ENCODE measurements around the gene TMEM187.

TMEM187 gene

DNA sequence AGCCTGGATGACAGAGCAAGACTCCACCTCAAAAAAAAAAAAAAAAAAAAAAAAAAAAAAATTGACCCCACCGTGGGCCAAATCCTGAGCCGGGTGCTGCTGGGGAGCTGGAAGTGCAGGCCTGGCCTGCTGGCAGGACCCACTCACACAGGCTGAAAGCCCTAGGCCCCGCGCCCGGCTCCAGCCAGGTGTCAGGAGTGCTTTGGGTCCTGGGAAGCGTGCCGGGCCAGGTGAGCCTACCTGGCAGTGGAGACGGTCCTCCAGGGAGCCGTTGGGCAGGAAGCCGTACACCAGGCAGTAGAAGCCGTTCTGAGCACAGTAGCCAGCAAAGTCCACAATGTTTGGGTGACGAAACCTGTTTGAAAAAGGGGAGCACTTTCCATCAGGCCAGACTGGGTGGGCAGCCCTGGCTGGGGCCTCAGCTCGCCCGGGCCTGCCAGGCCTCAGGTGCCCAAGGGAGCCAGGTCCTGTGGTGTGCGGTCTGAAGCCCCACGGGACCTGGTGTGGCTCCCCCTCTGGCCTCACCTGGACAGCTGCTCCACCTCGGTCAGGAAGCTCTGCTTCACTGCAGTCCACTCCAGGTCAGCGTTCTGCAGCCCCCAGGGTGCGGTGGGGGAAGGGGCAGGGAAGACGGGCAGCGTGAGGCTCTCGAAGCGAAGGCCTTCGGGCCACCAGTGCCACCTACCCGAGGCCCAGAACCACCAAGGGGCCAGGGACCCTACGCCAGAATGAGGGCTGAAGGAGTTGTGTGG, 45.4 kb downstream of the TMEM187 start:
- in situ Hi-C loops (cut with HindIII; ENCODE audit: low sequenced_read_pairs) = no loop called here

DNA sequence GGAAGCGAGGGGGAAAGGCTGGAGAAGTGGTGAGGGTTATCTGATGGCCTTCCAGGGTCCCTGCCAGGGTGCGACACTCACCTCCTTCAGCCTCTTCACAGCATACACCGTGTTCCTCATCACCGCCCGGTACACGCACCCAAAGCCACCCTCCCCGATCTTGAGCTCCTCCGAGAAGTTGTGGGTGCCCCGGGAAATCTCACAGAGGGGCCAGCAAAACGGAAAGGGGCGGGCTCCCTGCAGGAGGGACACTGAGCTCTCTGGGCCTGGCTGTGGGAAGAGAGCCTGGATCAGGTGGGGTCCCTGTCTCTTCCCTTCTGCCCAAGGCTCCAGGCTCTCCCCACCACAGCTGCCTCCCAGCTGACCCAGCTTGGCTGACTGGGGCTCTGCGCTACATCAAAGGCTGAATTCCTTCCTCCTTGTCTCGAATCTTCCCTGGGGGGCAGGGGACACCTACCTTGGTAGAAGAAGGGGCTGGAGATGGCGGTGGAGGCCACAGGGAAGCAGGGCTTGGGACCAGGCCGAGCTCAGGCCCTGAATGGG, 46.0 kb downstream of the TMEM187 start:
- in situ Hi-C loops (cut with HindIII; ENCODE audit: low sequenced_read_pairs) = no loop called here

DNA sequence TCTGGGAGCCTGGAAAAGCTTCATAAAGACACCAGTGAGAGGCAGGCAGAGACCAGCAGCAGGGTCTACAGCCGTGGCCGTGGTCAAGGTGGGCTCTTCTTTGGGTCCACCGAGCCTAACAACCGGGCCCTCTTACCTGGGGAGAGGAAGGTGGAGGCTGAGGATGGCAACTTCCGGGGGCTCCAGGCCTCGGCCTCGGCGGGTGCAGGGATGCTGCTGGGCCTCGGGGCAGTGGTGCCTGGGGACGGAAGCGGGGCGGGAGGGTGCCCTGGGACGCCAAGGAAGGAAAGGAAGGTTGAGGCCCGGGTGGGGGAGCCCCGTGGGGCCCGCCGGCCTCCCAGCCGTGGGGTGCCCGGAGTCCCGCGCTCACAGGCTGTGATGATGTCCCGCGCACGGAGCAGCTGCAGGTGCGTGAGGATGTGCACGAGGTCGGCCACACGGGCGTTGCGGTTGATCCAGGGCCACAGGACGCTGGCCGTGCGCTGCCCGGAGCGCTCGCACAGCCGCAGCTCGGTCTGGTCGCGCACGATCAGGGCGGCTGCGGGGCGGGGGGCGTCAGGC, 46.6 kb downstream of the TMEM187 start:
- in situ Hi-C loops (cut with HindIII; ENCODE audit: low sequenced_read_pairs) = no loop called here

DNA sequence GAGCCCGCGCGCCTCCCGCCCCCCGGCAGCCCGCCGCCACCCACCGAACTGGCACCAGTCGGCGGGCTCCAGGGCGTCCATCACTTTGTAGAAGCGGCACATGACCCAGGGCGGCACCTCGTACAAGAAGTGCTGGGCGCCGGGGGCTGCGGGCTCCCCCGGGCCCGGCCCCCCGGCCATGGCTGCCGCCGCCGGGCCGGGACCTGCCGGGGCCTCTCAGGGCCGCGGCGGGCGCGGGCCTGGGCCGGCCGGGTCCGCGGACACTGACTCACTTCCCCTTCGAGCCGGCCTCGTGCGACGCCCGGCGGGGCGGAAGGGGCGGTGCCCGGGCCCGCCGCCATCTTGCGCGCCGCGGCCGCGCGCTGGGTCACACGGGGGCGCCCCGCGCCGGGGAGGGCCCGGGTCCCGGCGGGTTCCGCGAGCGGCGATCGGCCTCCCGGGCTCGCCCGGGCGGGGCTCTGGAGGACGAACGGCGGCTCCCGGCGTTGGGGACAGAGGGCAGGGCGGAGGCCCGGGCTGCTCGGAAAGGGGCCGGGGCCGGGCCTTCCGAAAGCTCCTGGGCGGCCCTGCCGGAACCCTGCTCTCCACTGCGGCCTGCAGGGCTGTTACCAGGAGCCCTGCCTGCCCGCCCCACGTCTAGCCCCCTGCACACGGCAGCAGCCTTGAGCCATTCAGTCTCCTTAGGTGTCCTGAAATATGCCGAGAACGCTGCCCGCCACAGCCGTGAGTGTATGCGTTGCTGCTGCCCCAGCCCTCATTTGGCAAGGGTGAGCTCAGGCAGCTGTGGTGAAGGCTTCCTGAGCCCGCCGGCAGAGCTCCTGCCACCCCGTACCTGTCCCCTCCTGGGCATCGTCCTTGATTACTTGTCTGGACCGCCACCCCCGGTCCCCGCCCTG, 47.3 kb downstream of the TMEM187 start, which contains the start of gene IRAK1:
IRAK1 (minus strand) TSS at position 270 of the 896 bp plus-strand sequence; CDS start at position 180, 90 bp downstream.
- in situ Hi-C loops (cut with HindIII; ENCODE audit: low sequenced_read_pairs) = no loop called here

DNA sequence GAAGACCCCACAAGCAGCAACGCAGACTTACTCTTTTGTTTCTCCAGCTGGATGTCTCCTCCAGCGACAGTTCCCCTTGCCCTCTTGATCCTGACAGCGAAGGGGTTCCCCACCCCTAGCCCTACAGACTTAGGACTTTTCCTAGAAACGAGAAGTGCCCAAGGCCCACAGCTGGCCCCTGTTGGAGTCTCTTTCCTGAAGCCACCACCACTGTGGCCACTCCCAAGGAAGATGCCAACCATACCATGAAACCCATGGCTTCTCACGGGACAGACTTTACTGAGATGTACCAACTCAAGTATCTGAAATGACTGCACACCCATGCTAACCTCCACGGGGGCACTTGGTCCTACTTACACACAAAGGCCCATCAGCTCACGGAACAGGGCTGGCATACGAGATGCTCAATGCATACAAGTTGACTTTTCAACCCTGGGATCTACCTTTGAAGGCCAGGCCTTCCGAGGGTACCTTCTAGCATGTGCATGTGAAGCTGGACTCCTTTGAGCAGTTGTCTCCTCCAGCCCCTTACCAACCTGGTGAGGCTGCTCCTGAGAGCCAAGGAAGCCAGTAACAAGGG, 48.1 kb downstream of the TMEM187 start:
- in situ Hi-C loops (cut with HindIII; ENCODE audit: low sequenced_read_pairs) = no loop called here

DNA sequence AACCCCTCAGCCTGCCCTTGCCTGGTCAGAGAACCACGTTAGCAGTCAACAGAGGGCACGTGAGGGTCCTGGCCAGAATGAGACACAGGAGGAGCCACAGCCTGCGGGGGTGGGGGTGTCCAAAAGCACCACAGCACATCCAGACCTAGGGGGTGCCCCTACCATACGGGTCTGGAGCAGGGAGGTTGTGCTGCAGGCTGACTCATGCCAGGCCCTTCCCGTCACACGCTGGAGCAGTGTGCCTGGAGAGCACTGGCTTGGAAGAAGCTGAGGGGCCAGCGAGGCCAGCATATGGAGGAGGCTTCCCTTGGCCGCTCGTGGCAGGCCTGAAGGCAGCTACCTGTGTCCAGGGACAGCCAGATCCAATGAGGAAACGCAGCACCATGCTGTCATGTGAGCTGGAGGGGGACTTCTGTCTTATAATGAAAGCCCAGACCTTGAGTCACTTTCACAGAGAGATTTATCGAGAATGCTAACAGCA, 48.6 kb downstream of the TMEM187 start:
- in situ Hi-C loops (cut with HindIII; ENCODE audit: low sequenced_read_pairs) = no loop called here

- in situ Hi-C loops (cut with HindIII; ENCODE audit: low sequenced_read_pairs) = no loop called here
Measured at GRCh38 chrX:154022108-154022507, 49.6 kb downstream of the TMEM187 start.

- in situ Hi-C loops (cut with HindIII; ENCODE audit: low sequenced_read_pairs) = no loop called here
Measured at GRCh38 chrX:154023276-154024000, 50.9 kb downstream of the TMEM187 start.

DNA sequence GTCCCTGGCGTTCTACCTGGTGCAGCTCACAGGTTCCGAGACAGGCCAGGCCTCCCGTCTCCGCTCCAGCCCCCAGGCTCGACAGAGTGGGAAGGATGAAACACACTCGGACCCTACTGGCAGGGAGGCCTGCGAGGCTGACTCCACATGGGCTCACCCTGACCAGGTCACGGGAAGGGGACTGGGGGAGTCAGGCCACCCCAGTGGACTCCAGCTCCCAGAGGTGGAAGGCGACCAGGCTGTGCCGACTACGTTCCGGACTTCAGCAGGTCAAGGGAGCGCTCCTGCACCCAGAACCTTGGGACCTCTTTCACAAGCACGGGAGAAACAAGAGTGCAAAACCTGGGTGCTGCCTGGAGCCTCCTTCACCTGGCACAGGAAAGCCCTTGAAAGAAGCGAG, 51.7 kb downstream of the TMEM187 start:
- in situ Hi-C loops (cut with HindIII; ENCODE audit: low sequenced_read_pairs) = no loop called here

DNA sequence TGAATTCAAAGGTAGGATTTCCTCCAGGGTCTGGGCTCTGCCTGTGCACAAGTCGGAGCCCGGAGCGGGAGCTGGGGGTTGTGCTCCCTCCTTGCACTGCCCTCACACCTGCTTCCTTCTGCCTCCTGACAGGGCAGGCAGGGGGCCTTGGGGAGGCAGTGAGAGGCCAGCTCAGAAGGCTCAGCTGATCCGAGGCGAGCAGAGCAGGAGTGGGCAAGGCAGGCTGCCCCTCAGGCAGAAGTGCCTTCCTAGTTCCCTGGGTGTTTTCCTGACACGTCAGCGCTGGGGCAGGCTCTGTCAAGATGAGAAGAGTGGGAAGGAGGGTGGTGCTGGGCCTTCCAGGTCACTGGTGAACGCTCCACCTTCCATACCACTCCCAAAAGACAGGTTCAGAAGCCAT, 52.7 kb downstream of the TMEM187 start:
- in situ Hi-C loops (cut with HindIII; ENCODE audit: low sequenced_read_pairs) = no loop called here

GRCh38 chrX:154026136-154027021, 53.8 kb downstream of the TMEM187 start:
- in situ Hi-C loops (cut with HindIII; ENCODE audit: low sequenced_read_pairs) = no loop called here

DNA sequence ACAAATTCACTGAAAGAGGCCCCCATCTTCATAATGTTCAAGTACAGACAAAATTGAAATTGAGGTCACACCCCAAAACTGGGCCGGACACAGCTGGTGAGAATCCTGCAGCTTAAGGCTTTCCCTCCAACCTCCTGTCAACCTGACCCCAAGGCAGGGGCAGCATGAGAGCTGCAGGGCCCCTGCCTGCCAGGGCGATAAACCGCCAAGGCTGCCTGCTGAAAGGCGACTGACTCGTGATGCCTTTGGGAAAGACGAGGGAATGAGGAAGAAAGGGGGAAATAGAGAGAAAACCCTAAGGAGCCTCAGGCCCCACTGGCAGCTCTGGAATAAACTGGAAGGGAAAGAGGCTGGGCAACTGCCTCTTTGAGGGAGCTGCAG, 54.5 kb downstream of the TMEM187 start:
- in situ Hi-C loops (cut with HindIII; ENCODE audit: low sequenced_read_pairs) = no loop called here

DNA sequence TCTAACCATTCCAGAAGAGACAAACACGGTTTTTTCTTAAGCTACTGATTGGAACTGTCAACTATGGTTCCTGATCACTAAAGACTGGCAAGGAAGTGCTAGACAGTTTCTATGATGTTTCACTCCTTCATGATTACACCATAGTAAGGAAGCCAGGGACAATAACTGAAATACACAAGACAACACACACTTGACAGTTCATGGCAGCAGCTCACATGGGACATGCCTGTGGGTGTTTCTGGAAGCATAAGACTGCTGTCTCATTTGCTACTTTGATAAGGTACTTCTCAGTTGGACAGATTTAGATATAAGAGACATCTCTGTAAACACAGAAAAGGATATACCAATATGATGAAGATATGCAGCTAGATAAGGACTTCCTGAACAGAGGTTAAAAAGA, 55.4 kb downstream of the TMEM187 start:
- in situ Hi-C loops (cut with HindIII; ENCODE audit: low sequenced_read_pairs) = no loop called here

GRCh38 chrX:154028502-154029184, 56.1 kb downstream of the TMEM187 start:
- in situ Hi-C loops (cut with HindIII; ENCODE audit: low sequenced_read_pairs) = no loop called here

- in situ Hi-C loops (cut with HindIII; ENCODE audit: low sequenced_read_pairs) = no loop called here
Measured at GRCh38 chrX:154029439-154029838, 56.9 kb downstream of the TMEM187 start.

DNA sequence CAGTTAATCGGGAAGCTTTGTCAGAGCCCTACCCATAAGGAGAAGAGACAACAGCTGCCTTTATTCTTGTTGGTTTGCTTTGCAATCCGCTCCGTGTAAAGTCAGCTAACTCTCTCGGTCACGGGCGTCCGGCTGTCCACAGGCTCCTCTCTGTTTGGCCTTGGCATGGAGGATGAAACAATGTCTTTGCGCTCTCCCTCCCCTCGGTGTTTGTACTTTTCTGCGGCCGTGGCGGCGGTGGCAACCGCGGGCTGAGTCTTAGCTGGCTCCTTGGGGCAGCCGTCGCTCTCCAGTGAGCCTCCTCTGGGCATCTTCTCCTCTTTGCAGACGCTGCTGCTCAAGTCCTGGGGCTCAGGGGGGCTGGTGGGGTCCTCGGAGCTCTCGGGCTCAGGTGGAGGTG, 57.7 kb downstream of the TMEM187 start:
- in situ Hi-C loops (cut with HindIII; ENCODE audit: low sequenced_read_pairs) = no loop called here

DNA sequence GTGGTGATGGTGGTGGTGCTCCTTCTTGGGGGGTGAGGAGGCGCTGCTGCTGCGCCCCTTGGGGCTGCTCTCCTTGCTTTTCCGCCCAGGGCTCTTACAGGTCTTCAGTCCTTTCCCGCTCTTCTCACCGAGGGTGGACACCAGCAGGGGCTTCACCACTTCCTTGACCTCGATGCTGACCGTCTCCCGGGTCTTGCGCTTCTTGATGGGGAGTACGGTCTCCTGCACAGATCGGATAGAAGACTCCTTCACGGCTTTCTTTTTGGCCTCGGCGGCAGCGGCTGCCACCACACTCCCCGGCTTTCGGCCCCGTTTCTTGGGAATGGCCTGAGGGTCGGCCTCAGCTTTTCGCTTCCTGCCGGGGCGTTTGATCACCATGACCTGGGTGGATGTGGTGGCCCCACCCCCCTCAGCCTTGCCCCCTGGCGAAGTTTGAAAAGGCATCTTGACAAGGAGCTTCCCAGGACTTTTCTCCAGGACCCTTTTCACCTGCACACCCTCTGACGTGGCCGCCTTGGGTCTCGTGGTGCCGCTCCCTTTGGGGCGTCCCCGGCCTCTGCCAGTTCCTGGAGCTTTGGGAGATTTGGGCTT, 58.3 kb downstream of the TMEM187 start:
- in situ Hi-C loops (cut with HindIII; ENCODE audit: low sequenced_read_pairs) = no loop called here

DNA sequence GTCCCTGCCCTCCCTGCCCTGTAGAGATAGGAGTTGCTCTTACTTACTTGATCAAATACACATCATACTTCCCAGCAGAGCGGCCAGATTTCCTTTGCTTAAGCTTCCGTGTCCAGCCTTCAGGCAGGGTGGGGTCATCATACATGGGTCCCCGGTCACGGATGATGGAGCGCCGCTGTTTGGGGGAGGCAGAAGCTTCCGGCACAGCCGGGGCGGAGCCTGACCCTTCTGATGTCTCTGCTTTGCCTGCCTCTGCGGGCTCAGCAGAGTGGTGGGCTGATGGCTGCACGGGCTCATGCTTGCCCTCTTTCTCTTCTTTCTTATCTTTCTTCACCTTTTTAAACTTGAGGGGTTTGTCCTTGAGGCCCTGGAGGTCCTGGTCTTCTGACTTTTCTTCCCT, 59.6 kb downstream of the TMEM187 start:
- in situ Hi-C loops (cut with HindIII; ENCODE audit: low sequenced_read_pairs) = no loop called here

All from endothelial cell of hepatic sinusoid (primary cell).